Measurements from ENCODE around the gene SLC9A7.

GRCh38 chrX:46713672-46714490, 45.0 kb downstream of the SLC9A7 start:
- TF ChIP-seq POLR2A (IDR thresholded peaks at IDR 0.05; ENCODE audit: low read length) (no peak), GATA1 (IDR thresholded peaks at IDR 0.05; ENCODE audit: low read depth, low read length) (no peak)

Measured in erythroblast (primary cell).